NT2/D1 (cell line): ENCODE results near the gene KLHDC8B.

ENCODE experiments used
- DNase-seq: peaks from one replicate; pipeline ENCODE4 v3.0.0-alpha.2; 2011; ENCODE audit warnings: low read depth, low spot score
- H3K27me3 ChIP-seq: 2 replicates; pipeline ENCODE4 v1.6.0; 2011; ENCODE audit warnings: mild to moderate bottlenecking; ENCODE audit not compliant: insufficient read length, insufficient read depth
- H3K36me3 ChIP-seq: 2 replicates; pipeline ENCODE4 v1.6.1; 2011; ENCODE audit warnings: mild to moderate bottlenecking, low read length, mixed read lengths; ENCODE audit not compliant: insufficient read depth, insufficient read length
- H3K4me1 ChIP-seq: 2 replicates; pipeline ENCODE4 v1.5.1; 2011; ENCODE audit not compliant: insufficient read depth, insufficient read length
- H3K4me3 ChIP-seq: 2 replicates; pipeline ENCODE4 v1.5.1; 2011; ENCODE audit warnings: low read depth; ENCODE audit not compliant: insufficient read length
- H3K9ac ChIP-seq: 2 replicates; pipeline ENCODE4 v1.6.0; 2011; ENCODE audit warnings: low read depth; ENCODE audit not compliant: insufficient read length
- H3K9me3 ChIP-seq: 2 replicates; pipeline ENCODE4 v1.5.1; 2011; ENCODE audit warnings: mild to moderate bottlenecking, low read length; ENCODE audit not compliant: insufficient read depth
- SUZ12 ChIP-seq: IDR thresholded peaks from 2 replicates; pipeline ENCODE4 v1.6.1; 2011; ENCODE audit not compliant: insufficient read length, insufficient read depth; ENCODE audit errors: extremely low read depth
- YY1 ChIP-seq: IDR thresholded peaks from 2 replicates; pipeline ENCODE4 v1.6.1; 2011; ENCODE audit not compliant: insufficient read length, insufficient read depth
- ZNF274 ChIP-seq: IDR thresholded peaks from 2 replicates; pipeline ENCODE4 v1.6.1; 2011; ENCODE audit warnings: mild to moderate bottlenecking, low read depth, low read length

Gene KLHDC8B

DNA sequence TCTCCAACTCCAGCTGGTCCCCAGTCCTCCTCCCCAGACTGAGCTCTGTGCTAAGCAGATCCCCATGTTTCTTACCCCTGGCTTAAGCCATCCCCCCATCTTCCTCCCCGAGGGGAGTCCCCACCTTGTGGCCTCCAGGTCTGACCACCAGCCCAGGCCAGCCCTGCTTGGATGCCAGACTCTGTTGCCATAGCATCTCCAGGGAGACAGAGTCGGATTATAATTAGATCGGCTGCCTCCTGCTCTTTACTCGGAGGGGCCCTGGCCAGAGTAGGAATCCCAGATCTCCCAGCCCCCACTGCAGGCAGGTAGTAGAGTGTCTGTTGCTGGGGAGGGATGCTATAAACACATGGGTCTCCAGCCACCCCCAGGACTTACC is 2.4 kb downstream of the KLHDC8B start:
- Histone ChIP-seq H3K9me3 (no peaks in the 10 kb centered on the region), H3K36me3 (peaks cover 32% of the 10 kb centered on the region), H3K27me3 (no peaks in the 10 kb centered on the region), H3K9ac (peak overlapping the region; percentile 57), H3K4me3 (no peak overlapping the region), H3K4me1 (peaks cover 25% of the 10 kb centered on the region)
- DNase-seq: peak; percentile 33
- TF ChIP-seq ZNF274: no peak
- TF ChIP-seq YY1: no peak
- no peak for TF ChIP-seq SUZ12

- Histone ChIP-seq H3K36me3 (peaks cover 32% of the 10 kb centered on the region), H3K27me3 (no peaks in the 10 kb centered on the region), H3K9me3 (no peaks in the 10 kb centered on the region), H3K4me1 (peaks cover 25% of the 10 kb centered on the region), H3K9ac (peak overlapping the region; percentile 57), H3K4me3 (no peak overlapping the region)
- no peak for DNase-seq
- no peak for TF ChIP-seq SUZ12
- TF ChIP-seq YY1: no peak
- TF ChIP-seq ZNF274: no peak
Observed at GRCh38 chr3:49174397-49174985, 3.1 kb downstream of the KLHDC8B start.

DNA sequence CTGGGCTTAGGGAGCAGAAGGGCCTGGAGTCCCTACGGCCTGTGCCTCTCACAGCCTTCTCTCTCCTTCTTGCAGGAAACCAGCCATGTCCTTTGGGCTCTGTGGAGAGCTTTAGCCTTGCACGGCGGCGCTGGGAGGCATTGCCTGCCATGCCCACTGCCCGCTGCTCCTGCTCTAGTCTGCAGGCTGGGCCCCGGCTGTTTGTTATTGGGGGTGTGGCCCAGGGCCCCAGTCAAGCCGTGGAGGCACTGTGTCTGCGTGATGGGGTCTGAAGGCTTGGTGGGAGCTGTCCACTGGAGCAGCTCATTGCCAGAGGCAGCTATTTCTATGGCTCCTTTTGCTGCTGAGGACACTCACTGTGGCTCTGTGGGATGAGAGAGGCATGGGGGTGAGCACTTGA is 4.1 kb downstream of the KLHDC8B start:
- Histone ChIP-seq H3K9me3 (no peaks in the 10 kb centered on the region), H3K36me3 (peaks cover 32% of the 10 kb centered on the region), H3K9ac (no peak overlapping the region), H3K4me3 (no peak overlapping the region), H3K4me1 (peaks cover 25% of the 10 kb centered on the region), H3K27me3 (no peaks in the 10 kb centered on the region)
- no peak for DNase-seq
- no peak for TF ChIP-seq ZNF274

- Histone ChIP-seq H3K4me3 (no peak overlapping the region), H3K9ac (no peak overlapping the region), H3K36me3 (peaks cover 32% of the 10 kb centered on the region), H3K9me3 (no peaks in the 10 kb centered on the region), H3K4me1 (peaks cover 21% of the 10 kb centered on the region), H3K27me3 (no peaks in the 10 kb centered on the region)
- no peak for DNase-seq
- no peak for TF ChIP-seq SUZ12
- no peak for TF ChIP-seq YY1
- TF ChIP-seq ZNF274: no peak
Observed at GRCh38 chr3:49177073-49177472, 5.7 kb downstream of the KLHDC8B start.

DNA sequence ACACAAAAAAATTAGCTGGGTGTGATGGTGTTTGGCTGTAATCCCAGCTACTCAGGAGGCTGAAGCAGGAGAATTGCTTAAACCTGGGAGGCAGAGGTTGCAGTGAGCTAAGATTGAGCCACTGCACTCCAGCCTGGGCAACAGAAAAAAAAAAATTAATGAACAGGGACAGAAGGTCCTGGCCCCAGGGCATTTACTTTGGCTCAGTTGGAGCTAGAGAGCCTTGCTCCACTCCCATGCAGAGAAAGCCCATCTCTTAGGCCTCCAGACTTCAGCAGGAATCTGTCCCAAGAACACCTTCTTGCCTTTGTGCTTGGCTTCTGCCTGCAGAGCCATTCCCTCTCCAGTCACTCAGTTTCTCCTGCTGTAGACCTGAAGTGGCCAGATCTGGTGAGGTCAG is 8.7 kb downstream of the KLHDC8B start:
- Histone ChIP-seq H3K9me3 (peaks cover 15% of the 10 kb centered on the region; the same call in 1 of the 2 replicates), H3K36me3 (peaks cover 15% of the 10 kb centered on the region), H3K4me3 (no peak overlapping the region), H3K9ac (no peak overlapping the region), H3K4me1 (no peaks in the 10 kb centered on the region), H3K27me3 (no peaks in the 10 kb centered on the region)
- no peak for DNase-seq
- TF ChIP-seq YY1 (no peak), ZNF274 (no peak), SUZ12 (no peak)

- Histone ChIP-seq H3K36me3 (peaks cover 3% of the 10 kb centered on the region), H3K9me3 (peaks cover 15% of the 10 kb centered on the region; the same call in 1 of the 2 replicates), H3K9ac (no peak overlapping the region), H3K4me1 (no peaks in the 10 kb centered on the region), H3K27me3 (no peaks in the 10 kb centered on the region), H3K4me3 (no peak overlapping the region)
- DNase-seq: no peak
- TF ChIP-seq YY1 (no peak), SUZ12 (no peak), ZNF274 (no peak)
Observed at GRCh38 chr3:49181351-49181750, 10.0 kb downstream of the KLHDC8B start.

- H3K9me3 ChIP-seq: peaks cover 15% of the 10 kb centered on the region; the same call in 1 of the 2 replicates
- H3K9ac ChIP-seq: no peak overlapping the region
- H3K36me3 ChIP-seq: no peaks in the 10 kb centered on the region
- H3K27me3 ChIP-seq: no peaks in the 10 kb centered on the region
- DNase-seq: no peak
- H3K4me3 ChIP-seq: no peak overlapping the region
- no peak for TF ChIP-seq ZNF274
- no peak for TF ChIP-seq SUZ12
- TF ChIP-seq YY1: no peak
- H3K4me1 ChIP-seq: no peaks in the 10 kb centered on the region
Observed at GRCh38 chr3:49182682-49183081, 11.3 kb downstream of the KLHDC8B start.

- peaks cover 15% of the 10 kb centered on the region; the same call in 1 of the 2 replicates for H3K9me3 ChIP-seq
- TF ChIP-seq SUZ12 (no peak), YY1 (no peak), ZNF274 (no peak)
- no peak for DNase-seq
- no peaks in the 10 kb centered on the region for H3K4me1 ChIP-seq
- H3K4me3 ChIP-seq: no peak overlapping the region
- H3K27me3 ChIP-seq: peaks cover 2% of the 10 kb centered on the region
- no peak overlapping the region for H3K9ac ChIP-seq
- H3K36me3 ChIP-seq: no peaks in the 10 kb centered on the region
Observed at GRCh38 chr3:49183873-49184272, 12.5 kb downstream of the KLHDC8B start.
